Gastroesophageal sphincter (tissue), 4 donors: ENCODE measurements around the gene KLHL30. TPM values are rescaled to one million over a fixed set of nuclear protein-coding genes. Genes with fewer than 3 reads are reported as not detected.
A peak's percentile ranks its signal among the peaks of the same experiment; 100 is the strongest.

Experiments
- ATAC-seq: fragments of 150-250 bp; one replicate; pipeline ENCODE4 v1.9.1; 2016; ENCODE audit warnings: mild to moderate bottlenecking, moderate library complexity
- H3K27ac ChIP-seq, 4 donors: fragments of 200-600 bp; sonication (generic) in 3 of 4; 1 replicate in 3 of 4; 2 replicates in 1 of 4; pipeline ENCODE4 v1.5.1; 2016 to 2019
- H3K27me3 ChIP-seq: fragments of 200-600 bp; sonication (generic); one replicate; pipeline ENCODE4 v1.5.1; 2019
- H3K36me3 ChIP-seq, 2 donors: fragments of 200-600 bp; sonication (generic); one replicate each; pipeline ENCODE4 v1.5.1; 2019; ENCODE audit warnings: control low read depth in 1 of 2
- H3K4me1 ChIP-seq, 3 donors: fragments of 200-600 bp; sonication (generic); 1 replicate in 2 of 3; 2 replicates in 1 of 3; pipeline ENCODE4 v1.5.1; 2016 to 2019; ENCODE audit warnings: control low read depth in 2 of 3
- H3K4me3 ChIP-seq, 2 donors: fragments of 200-600 bp; sonication (generic); one replicate each; pipeline ENCODE4 v1.5.1; 2019; ENCODE audit warnings: mild to moderate bottlenecking in 1 of 2, moderate library complexity in 1 of 2
- H3K9me3 ChIP-seq, 3 donors: fragments of 200-600 bp; sonication (generic); one replicate each; pipeline ENCODE4 v1.5.1; 2017 to 2019; ENCODE audit warnings: control low read depth in 2 of 3
- EP300 ChIP-seq: sonication (generic); formaldehyde crosslinking; IDR thresholded peaks from one replicate; pipeline ENCODE4 v1.6.1; 2017; ENCODE audit warnings: antibody characterized with exemption, mild to moderate bottlenecking
- POLR2A ChIP-seq, 2 donors: fragments of 450-650 bp; IDR thresholded peaks; one replicate each; pipeline ENCODE4 v1.6.1; 2017; ENCODE audit warnings: antibody characterized with exemption in 2 of 2, mild to moderate bottlenecking in 2 of 2, moderate library complexity in 1 of 2
- POLR2AphosphoS5 ChIP-seq: sonication (generic); formaldehyde crosslinking; IDR thresholded peaks from one replicate; pipeline ENCODE4 v1.6.1; 2017; ENCODE audit warnings: antibody characterized with exemption
- WGBS, 2 donors: methylation state at CpG; one replicate each; pipeline ENCODE4 v1.1.5; 2018; ENCODE audit warnings: low coverage in 1 of 2; 5-methylcytosine and 5-hydroxymethylcytosine counted together
- total RNA-seq, 4 donors: library from RNA; depleted of rRNA; stranded (reverse); fragments of >200 nt; gene quantifications; one replicate each; pipeline ENCODE4 v1.1.0, GENCODE V29; 2016
- TF ChIP-seq, protein P1 (sequence below), 4 experiments: fragments of 200-600 bp in 2 of 4; fragments of 450-650 bp in 2 of 4; sonication (generic) in 1 of 4; IDR thresholded peaks; one replicate each; pipeline ENCODE4 v1.5.1; 2017 to 2019; ENCODE audit warnings: antibody characterized with exemption in 4 of 4, mild to moderate bottlenecking in 2 of 4, moderate library complexity in 2 of 4

KLHL30 gene
- total RNA-seq, 4 donors from 2014 or later: 1.3 to 8.1 (median 3.7) TPM

DNA sequence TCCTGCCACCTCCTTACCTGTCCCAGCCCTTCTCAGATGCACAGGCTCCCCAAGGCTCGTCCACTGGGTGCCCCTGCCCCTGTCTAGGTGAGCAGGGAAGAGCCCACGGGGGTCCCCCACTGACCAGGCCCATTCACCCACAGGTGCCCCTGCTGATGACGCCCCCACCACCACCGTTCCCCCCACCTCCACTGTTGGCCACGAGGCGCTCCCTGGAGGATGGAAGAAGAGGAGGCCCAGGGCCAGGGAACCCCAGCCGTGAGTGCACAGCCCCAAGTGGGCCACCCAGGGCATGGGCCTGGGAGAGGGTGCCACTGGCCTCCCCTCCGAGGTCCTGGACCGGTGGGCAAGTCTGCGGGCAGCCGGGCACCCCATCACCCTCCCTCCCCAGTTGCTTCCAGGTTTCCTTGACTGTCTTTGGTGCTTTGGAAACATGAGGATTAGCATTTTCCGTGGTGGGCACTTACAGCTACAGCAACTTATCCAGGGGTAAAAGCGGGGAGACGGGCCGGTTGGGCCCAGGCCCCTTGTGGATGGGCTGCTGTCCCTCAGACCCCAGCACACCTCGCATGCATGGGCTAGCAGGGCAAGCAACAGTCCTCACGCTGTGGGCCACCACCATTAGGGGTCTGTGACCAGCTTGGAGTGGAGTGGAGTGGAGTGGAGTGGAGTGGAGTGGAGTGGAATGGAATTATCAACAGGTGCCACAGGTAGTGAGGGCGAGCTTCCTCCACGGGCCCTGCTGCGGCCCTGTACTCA is 13.2 kb upstream of the KLHL30 start:
- Histone ChIP-seq H3K9me3 (no peaks in the 10 kb centered on the region), H3K36me3 (peaks cover 0 to 3% of the 10 kb centered on the region in 2 donors), H3K4me1 (peaks cover 0 to 16% (median 0%) of the 10 kb centered on the region in 3 donors), H3K27me3 (no peaks in the 10 kb centered on the region), H3K4me3 (no peak overlapping the region), H3K27ac (no peak overlapping the region)
- 94 to 100% methylated on average over 1 to 3 of the region's 20 CpGs for WGBS, 2 donors
- ATAC-seq: no peak
- TF ChIP-seq EP300 (no peak), POLR2A (IDR thresholded peaks at IDR 0.05) (no peak), POLR2AphosphoS5 (no peak)
- TF ChIP-seq, protein P1, sequence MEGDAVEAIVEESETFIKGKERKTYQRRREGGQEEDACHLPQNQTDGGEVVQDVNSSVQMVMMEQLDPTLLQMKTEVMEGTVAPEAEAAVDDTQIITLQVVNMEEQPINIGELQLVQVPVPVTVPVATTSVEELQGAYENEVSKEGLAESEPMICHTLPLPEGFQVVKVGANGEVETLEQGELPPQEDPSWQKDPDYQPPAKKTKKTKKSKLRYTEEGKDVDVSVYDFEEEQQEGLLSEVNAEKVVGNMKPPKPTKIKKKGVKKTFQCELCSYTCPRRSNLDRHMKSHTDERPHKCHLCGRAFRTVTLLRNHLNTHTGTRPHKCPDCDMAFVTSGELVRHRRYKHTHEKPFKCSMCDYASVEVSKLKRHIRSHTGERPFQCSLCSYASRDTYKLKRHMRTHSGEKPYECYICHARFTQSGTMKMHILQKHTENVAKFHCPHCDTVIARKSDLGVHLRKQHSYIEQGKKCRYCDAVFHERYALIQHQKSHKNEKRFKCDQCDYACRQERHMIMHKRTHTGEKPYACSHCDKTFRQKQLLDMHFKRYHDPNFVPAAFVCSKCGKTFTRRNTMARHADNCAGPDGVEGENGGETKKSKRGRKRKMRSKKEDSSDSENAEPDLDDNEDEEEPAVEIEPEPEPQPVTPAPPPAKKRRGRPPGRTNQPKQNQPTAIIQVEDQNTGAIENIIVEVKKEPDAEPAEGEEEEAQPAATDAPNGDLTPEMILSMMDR (IDR thresholded peaks at IDR 0.05): no peak

DNA sequence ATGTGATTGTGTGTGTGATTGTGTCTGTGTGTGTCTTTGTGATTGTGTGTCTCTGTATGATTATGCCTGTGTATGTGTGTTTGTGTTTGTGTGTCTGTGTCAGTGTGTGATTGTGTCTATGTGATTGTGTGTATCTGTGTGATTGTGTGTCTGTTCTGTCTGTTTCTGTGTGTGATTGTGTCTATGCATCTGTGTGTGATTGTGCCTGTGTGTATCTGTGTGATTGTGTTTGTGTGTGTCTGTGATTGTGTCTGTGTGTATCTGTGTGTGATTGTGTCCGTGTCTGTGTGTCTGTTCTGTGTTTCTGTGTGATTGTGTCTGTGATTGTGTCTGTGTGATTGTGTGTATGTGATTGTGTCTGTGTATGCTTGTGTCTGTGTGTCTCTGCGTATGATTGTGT is 12.1 kb upstream of the KLHL30 start:
- H3K4me3 ChIP-seq: no peak overlapping the region
- H3K36me3 ChIP-seq: peaks cover 0 to 14% of the 10 kb centered on the region in 2 donors
- no peaks in the 10 kb centered on the region for H3K9me3 ChIP-seq
- ATAC-seq: no peak
- TF ChIP-seq EP300: no peak
- no peak for TF ChIP-seq POLR2AphosphoS5
- TF ChIP-seq, protein P1 (IDR thresholded peaks at IDR 0.05): no peak
- no peak for TF ChIP-seq POLR2A (IDR thresholded peaks at IDR 0.05)
- no peaks in the 10 kb centered on the region for H3K27me3 ChIP-seq
- peaks cover 0 to 16% (median 0%) of the 10 kb centered on the region in 3 donors for H3K4me1 ChIP-seq
- WGBS, 2 donors: 88 to 100% methylated on average over 1 of the region's 2 CpGs
- H3K27ac ChIP-seq: no peak overlapping the region

DNA sequence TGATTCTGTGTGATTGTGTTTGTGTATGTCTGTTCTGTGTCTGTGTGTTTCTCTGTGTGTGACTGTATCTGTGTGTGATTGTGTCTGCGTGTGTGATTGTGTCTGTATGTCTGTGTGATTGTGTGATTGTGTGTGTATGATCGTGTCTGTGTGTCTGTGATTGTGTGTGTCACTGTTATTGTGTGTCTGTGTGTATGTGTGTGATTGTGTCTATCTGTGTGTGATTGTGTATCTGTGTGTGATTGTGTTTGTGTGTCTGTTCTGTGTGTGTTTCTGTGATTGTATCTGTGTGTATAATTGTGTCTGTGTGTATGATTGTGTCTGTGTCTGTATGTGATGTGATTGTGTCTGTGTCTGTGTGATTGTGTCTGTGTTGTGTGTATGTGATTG is 11.7 kb upstream of the KLHL30 start:
- Histone ChIP-seq H3K9me3 (no peaks in the 10 kb centered on the region), H3K27me3 (no peaks in the 10 kb centered on the region), H3K36me3 (peaks cover 0 to 18% of the 10 kb centered on the region in 2 donors), H3K4me3 (peak overlapping the region in 1 of 2 donors; percentile 46), H3K27ac (no peak overlapping the region), H3K4me1 (peaks cover 0 to 16% (median 0%) of the 10 kb centered on the region in 3 donors)
- TF ChIP-seq POLR2AphosphoS5 (no peak), POLR2A (IDR thresholded peaks at IDR 0.05) (no peak), EP300 (no peak)
- TF ChIP-seq, protein P1 (IDR thresholded peaks at IDR 0.05): no peak
- WGBS, 2 donors: 51 to 92% methylated on average over 2 of the region's 2 CpGs
- ATAC-seq: no peak

DNA sequence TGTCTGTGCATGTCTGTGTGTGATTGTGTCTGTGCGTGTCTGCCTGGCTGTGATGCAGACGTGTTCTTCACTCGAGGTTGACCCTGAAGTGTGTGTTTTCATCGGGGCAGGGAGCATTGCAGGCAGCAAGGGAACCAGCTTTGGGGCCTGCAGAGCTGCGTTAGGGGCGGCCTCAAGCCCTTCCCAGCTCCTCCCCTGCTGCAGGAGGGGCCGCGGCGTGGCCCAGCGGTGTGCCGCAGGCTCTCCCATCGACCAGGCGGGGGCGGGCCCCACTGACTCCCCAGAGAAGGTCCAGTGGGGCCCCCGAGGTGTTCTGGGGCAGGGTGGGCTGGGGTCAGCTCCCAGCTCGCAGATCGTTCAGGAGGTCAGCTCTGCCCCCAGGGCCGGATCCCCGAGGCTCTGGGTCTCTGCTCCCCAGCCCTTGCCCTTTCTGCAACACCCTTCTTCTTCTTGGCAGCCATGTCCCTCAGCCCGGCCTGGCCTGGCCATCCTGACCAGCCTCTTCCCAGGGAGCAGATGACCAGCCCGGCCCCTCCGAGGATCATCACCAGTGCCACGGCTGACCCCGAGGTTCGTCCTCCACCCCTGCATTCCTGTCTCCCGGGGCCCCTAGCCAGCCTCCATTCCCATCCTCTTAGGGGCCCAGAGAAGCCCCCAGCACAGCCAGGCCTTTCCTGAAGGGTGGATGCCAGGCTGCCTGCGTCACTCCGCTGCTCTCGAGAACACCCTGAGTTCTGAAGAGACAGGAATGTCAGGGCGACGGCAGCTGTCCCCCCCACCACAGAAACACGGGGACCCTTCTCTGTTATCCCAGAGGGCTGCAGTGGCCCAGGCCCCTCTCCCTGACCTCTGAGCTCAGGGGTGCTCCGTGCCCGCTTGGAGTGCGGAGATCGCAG is 11.1 kb upstream of the KLHL30 start:
- Histone ChIP-seq H3K4me1 (peaks cover 0 to 16% (median 0%) of the 10 kb centered on the region in 3 donors), H3K27ac (peak overlapping the region in 1 of 4 donors; percentile 31), H3K36me3 (peaks cover 0 to 18% of the 10 kb centered on the region in 2 donors), H3K9me3 (no peaks in the 10 kb centered on the region), H3K4me3 (peak overlapping the region in 1 of 2 donors; percentile 46), H3K27me3 (no peaks in the 10 kb centered on the region)
- no peak for TF ChIP-seq POLR2AphosphoS5
- no peak for TF ChIP-seq POLR2A (IDR thresholded peaks at IDR 0.05)
- TF ChIP-seq, protein P1 (IDR thresholded peaks at IDR 0.05): peak in 3 of 4 experiments; percentile 20 to 35 (median 28)
- no peak for TF ChIP-seq EP300
- WGBS, 2 donors: 14 to 20% methylated on average over 4 to 7 of the region's 36 CpGs
- peak; percentile 71 for ATAC-seq
